Measurements from ENCODE around the gene DZIP1L.

Gene DZIP1L

DNA sequence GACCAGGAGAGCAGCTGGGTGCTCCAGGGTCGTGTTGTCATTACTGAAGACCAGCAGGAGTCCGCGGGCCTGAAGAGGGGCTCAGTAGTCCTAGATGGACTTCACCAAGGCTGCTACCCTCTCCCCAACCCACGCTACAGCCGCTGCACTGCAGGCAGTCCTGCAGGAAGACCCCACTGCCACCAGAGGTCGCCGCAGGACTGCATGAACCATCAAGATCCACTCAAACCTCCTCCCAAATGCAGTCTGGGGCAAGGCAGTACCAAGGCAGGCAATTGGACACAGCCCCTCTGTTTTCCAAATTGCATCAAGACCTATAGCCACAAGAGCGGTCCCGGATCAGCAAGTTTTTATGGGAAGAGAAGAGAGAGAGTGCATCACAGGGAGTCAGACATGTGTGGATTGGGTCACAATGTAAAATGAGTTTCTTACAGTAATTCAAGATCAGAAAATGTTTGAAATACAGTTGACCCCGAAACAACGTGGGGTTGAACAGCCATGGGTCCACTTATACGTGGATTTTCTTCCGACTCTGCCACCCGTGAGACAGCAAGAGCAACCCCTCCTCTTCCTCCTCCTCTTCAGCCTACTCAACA, 46.7 kb downstream of the DZIP1L start:
- Histone ChIP-seq H2AFZ (ENCODE audit: low read depth, low read length) (0 out of 2 replicates have a peak overlapping the region, but pooled peaks have one; percentile 25), H3K4me3 (ENCODE audit: low read depth in 1 of 2, low read length in 2 of 2) (no peak overlapping the region), H3K9me3 (ENCODE audit: insufficient read depth, low read length, severe bottlenecking) (no peaks in the 10 kb centered on the region), H3K27me3 (ENCODE audit: insufficient read depth, low read length, poor library complexity) (no peaks in the 10 kb centered on the region), H3K9ac (ENCODE audit: low read depth, low read length) (no peak overlapping the region), H3K4me2 (ENCODE audit: insufficient read depth, low read length) (no peak overlapping the region), H3K36me3 (ENCODE audit: insufficient read depth, low read length) (no peaks in the 10 kb centered on the region), H4K20me1 (ENCODE audit: insufficient read depth, low read length) (no peaks in the 10 kb centered on the region), H3K79me2 (ENCODE audit: insufficient read depth, low read length) (no peaks in the 10 kb centered on the region), H3K4me1 (ENCODE audit: insufficient read depth, low read length) (no peaks in the 10 kb centered on the region), H3K27ac (ENCODE audit: low read length) (no peak overlapping the region)
- DNase-seq (peak; percentile 74), ATAC-seq (ENCODE audit: insufficient read depth, low read depth) (peak; percentile 98)
- TF ChIP-seq EZH2 (IDR thresholded peaks at IDR 0.05; ENCODE audit: borderline replicate concordance, low read depth, low read length, severe bottlenecking): no peak
- TF ChIP-seq, protein P1, sequence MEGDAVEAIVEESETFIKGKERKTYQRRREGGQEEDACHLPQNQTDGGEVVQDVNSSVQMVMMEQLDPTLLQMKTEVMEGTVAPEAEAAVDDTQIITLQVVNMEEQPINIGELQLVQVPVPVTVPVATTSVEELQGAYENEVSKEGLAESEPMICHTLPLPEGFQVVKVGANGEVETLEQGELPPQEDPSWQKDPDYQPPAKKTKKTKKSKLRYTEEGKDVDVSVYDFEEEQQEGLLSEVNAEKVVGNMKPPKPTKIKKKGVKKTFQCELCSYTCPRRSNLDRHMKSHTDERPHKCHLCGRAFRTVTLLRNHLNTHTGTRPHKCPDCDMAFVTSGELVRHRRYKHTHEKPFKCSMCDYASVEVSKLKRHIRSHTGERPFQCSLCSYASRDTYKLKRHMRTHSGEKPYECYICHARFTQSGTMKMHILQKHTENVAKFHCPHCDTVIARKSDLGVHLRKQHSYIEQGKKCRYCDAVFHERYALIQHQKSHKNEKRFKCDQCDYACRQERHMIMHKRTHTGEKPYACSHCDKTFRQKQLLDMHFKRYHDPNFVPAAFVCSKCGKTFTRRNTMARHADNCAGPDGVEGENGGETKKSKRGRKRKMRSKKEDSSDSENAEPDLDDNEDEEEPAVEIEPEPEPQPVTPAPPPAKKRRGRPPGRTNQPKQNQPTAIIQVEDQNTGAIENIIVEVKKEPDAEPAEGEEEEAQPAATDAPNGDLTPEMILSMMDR (IDR thresholded peaks at IDR 0.05; ENCODE audit: borderline replicate concordance, extremely low read depth, low read length, poor library complexity, severe bottlenecking): peak; percentile 100

GRCh38 chr3:138068046-138068445, 47.4 kb downstream of the DZIP1L start:
- H4K20me1 ChIP-seq (ENCODE audit: insufficient read depth, low read length): no peaks in the 10 kb centered on the region
- H3K27ac ChIP-seq (ENCODE audit: low read length): no peak overlapping the region
- no peaks in the 10 kb centered on the region for H3K79me2 ChIP-seq (ENCODE audit: insufficient read depth, low read length)
- H3K4me2 ChIP-seq (ENCODE audit: insufficient read depth, low read length): no peak overlapping the region
- no peak overlapping the region for H3K4me3 ChIP-seq (ENCODE audit: low read depth in 1 of 2, low read length in 2 of 2)
- TF ChIP-seq EZH2 (IDR thresholded peaks at IDR 0.05; ENCODE audit: borderline replicate concordance, low read depth, low read length, severe bottlenecking): no peak
- TF ChIP-seq, protein P1 (IDR thresholded peaks at IDR 0.05; ENCODE audit: borderline replicate concordance, extremely low read depth, low read length, poor library complexity, severe bottlenecking): no peak
- no peak overlapping the region for H2AFZ ChIP-seq (ENCODE audit: low read depth, low read length)
- ATAC-seq (ENCODE audit: insufficient read depth, low read depth) (no peak), DNase-seq (no peak)
- no peaks in the 10 kb centered on the region for H3K4me1 ChIP-seq (ENCODE audit: insufficient read depth, low read length)
- H3K9me3 ChIP-seq (ENCODE audit: insufficient read depth, low read length, severe bottlenecking): no peaks in the 10 kb centered on the region
- no peaks in the 10 kb centered on the region for H3K27me3 ChIP-seq (ENCODE audit: insufficient read depth, low read length, poor library complexity)
- no peaks in the 10 kb centered on the region for H3K36me3 ChIP-seq (ENCODE audit: insufficient read depth, low read length)
- no peak overlapping the region for H3K9ac ChIP-seq (ENCODE audit: low read depth, low read length)

DNA sequence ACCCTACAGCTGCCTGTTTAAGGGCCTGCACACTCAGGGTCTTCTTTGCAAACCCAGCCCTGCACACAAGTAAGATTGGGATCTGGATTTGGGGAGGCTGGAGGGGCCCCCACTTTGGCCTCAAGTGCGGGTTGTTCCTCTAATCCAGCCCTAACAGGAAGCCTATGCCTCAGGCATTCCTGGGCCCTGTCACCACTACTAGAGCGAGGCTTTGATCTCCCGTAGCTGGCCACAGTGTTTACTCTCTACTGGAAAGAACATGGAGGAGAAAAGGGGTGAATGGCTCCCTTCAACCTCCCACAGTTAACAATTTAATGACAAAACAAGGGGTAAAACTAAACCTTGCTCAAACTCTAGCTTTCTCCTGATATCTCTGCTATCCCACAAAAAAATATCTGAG, 48.4 kb downstream of the DZIP1L start:
- Histone ChIP-seq H2AFZ (ENCODE audit: low read depth, low read length) (no peak overlapping the region), H3K4me3 (ENCODE audit: low read depth in 1 of 2, low read length in 2 of 2) (no peak overlapping the region), H3K9ac (ENCODE audit: low read depth, low read length) (no peak overlapping the region), H3K27ac (ENCODE audit: low read length) (no peak overlapping the region), H3K27me3 (ENCODE audit: insufficient read depth, low read length, poor library complexity) (no peaks in the 10 kb centered on the region), H3K4me2 (ENCODE audit: insufficient read depth, low read length) (no peak overlapping the region), H3K36me3 (ENCODE audit: insufficient read depth, low read length) (no peaks in the 10 kb centered on the region), H3K79me2 (ENCODE audit: insufficient read depth, low read length) (no peaks in the 10 kb centered on the region), H4K20me1 (ENCODE audit: insufficient read depth, low read length) (no peaks in the 10 kb centered on the region), H3K9me3 (ENCODE audit: insufficient read depth, low read length, severe bottlenecking) (no peaks in the 10 kb centered on the region), H3K4me1 (ENCODE audit: insufficient read depth, low read length) (no peaks in the 10 kb centered on the region)
- ATAC-seq (ENCODE audit: insufficient read depth, low read depth): no peak
- DNase-seq: no peak
- TF ChIP-seq, protein P1 (IDR thresholded peaks at IDR 0.05; ENCODE audit: borderline replicate concordance, extremely low read depth, low read length, poor library complexity, severe bottlenecking): no peak
- no peak for TF ChIP-seq EZH2 (IDR thresholded peaks at IDR 0.05; ENCODE audit: borderline replicate concordance, low read depth, low read length, severe bottlenecking)

Data from DND-41 (cell line).